GM19468 (cell line): ENCODE measurements around the gene COL23A1.

ENCODE experiments used
- ATAC-seq: cut with Tn5 transposase; IDR thresholded peaks from one replicate; pipeline ENCODE4 v1.9.1; 2021; ENCODE audit warnings: mild to moderate bottlenecking, moderate library complexity, moderate number of reproducible peaks; ENCODE audit not compliant: unreplicated experiment; ENCODE audit errors: extremely low read depth

The COL23A1 gene

GRCh38 chr5:178515776-178516503 lies 74.3 kb downstream of the COL23A1 start:
- no peak for ATAC-seq

- no peak for ATAC-seq
Observed at GRCh38 chr5:178514851-178515418, 75.3 kb downstream of the COL23A1 start.

GRCh38 chr5:178511172-178511571 lies 79.0 kb downstream of the COL23A1 start:
- no peak for ATAC-seq

- ATAC-seq = no peak
Observed at GRCh38 chr5:178509491-178510057, 80.6 kb downstream of the COL23A1 start.

GRCh38 chr5:178507151-178507932 lies 82.9 kb downstream of the COL23A1 start:
- ATAC-seq = no peak

- ATAC-seq = no peak
Observed at GRCh38 chr5:178505639-178506407, 84.4 kb downstream of the COL23A1 start.

GRCh38 chr5:178504340-178504960 lies 85.7 kb downstream of the COL23A1 start:
- ATAC-seq = no peak

GRCh38 chr5:178502401-178503100 lies 87.6 kb downstream of the COL23A1 start:
- ATAC-seq = no peak

GRCh38 chr5:178499352-178499751 lies 90.8 kb downstream of the COL23A1 start:
- ATAC-seq = no peak

- no peak for ATAC-seq
Observed at GRCh38 chr5:178496642-178497041, 93.6 kb downstream of the COL23A1 start.

- ATAC-seq = no peak
Observed at GRCh38 chr5:178496214-178496613, 94.0 kb downstream of the COL23A1 start.

- ATAC-seq = no peak
Observed at GRCh38 chr5:178495706-178496105, 94.5 kb downstream of the COL23A1 start.

- no peak for ATAC-seq
Observed at GRCh38 chr5:178492278-178492677, 97.9 kb downstream of the COL23A1 start.

GRCh38 chr5:178490935-178491652 lies 99.1 kb downstream of the COL23A1 start:
- ATAC-seq = no peak

- ATAC-seq = no peak
Observed at GRCh38 chr5:178489271-178489976, 100.8 kb downstream of the COL23A1 start.

GRCh38 chr5:178488696-178489095 lies 101.5 kb downstream of the COL23A1 start:
- no peak for ATAC-seq

GRCh38 chr5:178487911-178488600 lies 102.1 kb downstream of the COL23A1 start:
- ATAC-seq = no peak
